HepG2 (cell line): Measurements from ENCODE around the gene KARS1. TPM values are rescaled to one million over a fixed set of nuclear protein-coding genes. Genes with fewer than 3 reads are reported as not detected.

Experiments used
- GPN1 ChIP-seq: sonication (generic); formaldehyde crosslinking; IDR thresholded peaks from 2 replicates; pipeline ENCODE4 v1.5.1; 2020; ENCODE audit warnings: missing genetic modification reagents, borderline replicate concordance
- MXD4 ChIP-seq: IDR thresholded peaks from 2 replicates; pipeline ENCODE4 v1.6.1; 2016; ENCODE audit warnings: mild to moderate bottlenecking, missing biosample characterization, missing genetic modification reagents
- POLR2A ChIP-seq, 2 experiments: IDR thresholded peaks; 2 replicates each; pipeline ENCODE4 v1.6.1; 2011; ENCODE audit warnings: low read depth in 2 of 2, low read length in 2 of 2, mild to moderate bottlenecking in 1 of 2, moderate library complexity in 1 of 2; ENCODE audit not compliant: insufficient read depth in 1 of 2
- RBM39 ChIP-seq: fragments of 200-400 bp; formaldehyde crosslinking; IDR thresholded peaks from one replicate; pipeline ENCODE4 v1.6.1; 2018; ENCODE audit warnings: antibody characterized with exemption, mild to moderate bottlenecking, low read depth, low read length; ENCODE audit not compliant: poor library complexity, severe bottlenecking
- SIN3A ChIP-seq: IDR thresholded peaks from 2 replicates; pipeline ENCODE4 v1.6.1; 2011; ENCODE audit warnings: low read depth, mild to moderate bottlenecking, control low read depth, low read length, borderline replicate concordance
- SMAD3 ChIP-seq: sonication (generic); formaldehyde crosslinking; IDR thresholded peaks from 2 replicates; pipeline ENCODE4 v1.4.0; 2020; ENCODE audit warnings: missing genetic modification reagents
- SOX6 ChIP-seq, 2 experiments: fragments of 450-650 bp in 1 of 2; sonication (generic) in 1 of 2; formaldehyde crosslinking in 1 of 2; IDR thresholded peaks; 2 replicates each; pipeline versions ENCODE4 v1.4.0 to v1.6.1; 2017 to 2020; ENCODE audit warnings: antibody characterized with exemption in 1 of 2, mild to moderate bottlenecking in 1 of 2, missing genetic modification reagents in 1 of 2
- ZKSCAN8 ChIP-seq: IDR thresholded peaks from 2 replicates; pipeline ENCODE4 v1.6.1; 2016; ENCODE audit warnings: borderline replicate concordance, missing genetic modification reagents, missing compliant biosample characterization
- ZNF136 ChIP-seq: sonication (generic); formaldehyde crosslinking; IDR thresholded peaks from 2 replicates; pipeline ENCODE4 v1.8.1; 2022; ENCODE audit warnings: low read depth, mild to moderate bottlenecking, moderate library complexity, missing genetic modification reagents
- ZNF138 ChIP-seq: sonication (generic); formaldehyde crosslinking; IDR thresholded peaks from 2 replicates; pipeline ENCODE4 v1.5.0; 2020; ENCODE audit warnings: mild to moderate bottlenecking, low read depth, missing genetic modification reagents
- ZNF143 ChIP-seq: sonication (generic); formaldehyde crosslinking; IDR thresholded peaks from 2 replicates; pipeline ENCODE4 v1.4.0; 2020; ENCODE audit warnings: missing genetic modification reagents
- ZSCAN31 ChIP-seq: sonication (generic); formaldehyde crosslinking; IDR thresholded peaks from 2 replicates; pipeline ENCODE4 v1.5.0; 2020; ENCODE audit warnings: low read depth, mild to moderate bottlenecking, missing genetic modification reagents
- polyA plus RNA-seq, 8 experiments: library from polyadenylated mRNA; depleted of rRNA in 3 of 8; stranded (reverse) in 7 of 8; unstranded in 1 of 8; fragments of >200 nt; fragmentation: Illumina TruSeq in 4 of 8; extraction: Trizol in 4 of 8; gene quantifications; 2 replicates each; pipeline versions ENCODE4 v1.2.1 to v1.2.3, GENCODE V29; 2011 to 2016; ENCODE audit warnings: low read depth in 4 of 8, missing spikeins in 1 of 8, mixed read lengths in 1 of 8; ENCODE audit not compliant: insufficient read depth in 1 of 8
- total RNA-seq, 5 experiments: library from RNA; depleted of rRNA; stranded (reverse); fragments of >200 nt; fragmentation: Illumina TruSeq; extraction: Trizol; gene quantifications; 2 replicates each; pipeline ENCODE4 v1.2.3, GENCODE V29; 2016; ENCODE audit warnings: low read depth in 1 of 5
- TF ChIP-seq, protein P1 (sequence below), 2 experiments: IDR thresholded peaks; 2 replicates each; pipeline ENCODE4 v1.6.1; 2011 to 2012; ENCODE audit warnings: low read length in 2 of 2, borderline replicate concordance in 1 of 2, low read depth in 1 of 2, mild to moderate bottlenecking in 1 of 2, moderate library complexity in 1 of 2
- TF ChIP-seq, protein P2 (sequence below): sonication (generic); formaldehyde crosslinking; IDR thresholded peaks from 2 replicates; pipeline ENCODE4 v1.4.0; 2020; ENCODE audit warnings: missing genetic modification reagents
- TF ChIP-seq, protein P3 (sequence below): sonication (generic); formaldehyde crosslinking; IDR thresholded peaks from 2 replicates; pipeline ENCODE4 v1.5.1; 2020; ENCODE audit warnings: mild to moderate bottlenecking, missing genetic modification reagents, moderate library complexity
- TF ChIP-seq, protein P4 (sequence below): sonication (generic); formaldehyde crosslinking; IDR thresholded peaks from 2 replicates; pipeline ENCODE4 v1.5.1; 2020; ENCODE audit warnings: missing genetic modification reagents, mild to moderate bottlenecking, borderline replicate concordance
- TF ChIP-seq, protein P5 (sequence below): sonication (generic); formaldehyde crosslinking; IDR thresholded peaks from 2 replicates; pipeline ENCODE4 v1.5.1; 2020; ENCODE audit warnings: mild to moderate bottlenecking, missing genetic modification reagents

Gene KARS1
- total and polyA plus RNA-seq, 2 of the 13 experiments (the other 11 are each of a cell fraction or from before 2014, with no cell fraction given): 141 to 276 TPM

DNA sequence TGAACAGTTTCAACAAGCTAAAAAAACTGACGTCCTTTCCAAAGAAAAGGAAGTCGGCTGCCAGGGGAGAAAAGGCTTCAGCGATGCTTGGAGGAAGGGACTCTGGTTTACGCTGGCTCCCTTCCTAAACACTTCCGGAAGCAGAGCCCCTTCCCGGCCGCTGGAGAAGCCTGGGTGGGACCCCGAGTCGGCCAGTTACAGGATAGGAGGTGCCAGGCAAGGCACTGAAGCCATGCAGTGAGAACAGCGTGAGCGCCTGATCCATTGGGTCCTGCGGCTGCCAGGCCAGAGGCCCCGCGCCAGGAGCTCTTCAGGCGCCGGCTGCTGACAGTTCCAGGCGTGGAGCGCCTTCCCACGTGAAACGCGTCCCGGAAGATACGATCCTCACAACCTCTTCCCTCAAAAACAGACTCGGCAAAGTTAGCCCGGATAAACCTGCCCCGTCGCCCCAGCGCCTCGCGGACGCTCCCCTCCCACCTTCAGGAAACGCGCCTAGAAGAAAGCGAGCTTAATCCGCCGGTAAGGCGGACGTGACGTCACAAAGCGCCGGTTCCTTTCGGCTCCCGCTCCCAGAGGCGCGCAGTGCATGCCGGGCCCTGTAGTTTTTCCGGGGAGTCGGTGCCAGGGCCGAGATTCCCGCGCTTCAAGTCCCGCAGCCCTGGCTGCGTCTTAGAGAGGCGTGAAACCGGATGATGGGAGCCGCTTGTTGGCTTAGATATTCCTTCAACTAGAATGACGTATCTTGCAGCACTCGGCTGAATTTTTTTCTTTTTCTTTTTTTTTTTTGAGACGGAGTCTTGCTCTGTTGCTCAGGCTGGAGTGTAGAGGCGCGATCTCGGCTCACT, 24.5 kb downstream of the KARS1 start, which contains the start of gene ADAT1 (continued):
- TF ChIP-seq, protein P1, sequence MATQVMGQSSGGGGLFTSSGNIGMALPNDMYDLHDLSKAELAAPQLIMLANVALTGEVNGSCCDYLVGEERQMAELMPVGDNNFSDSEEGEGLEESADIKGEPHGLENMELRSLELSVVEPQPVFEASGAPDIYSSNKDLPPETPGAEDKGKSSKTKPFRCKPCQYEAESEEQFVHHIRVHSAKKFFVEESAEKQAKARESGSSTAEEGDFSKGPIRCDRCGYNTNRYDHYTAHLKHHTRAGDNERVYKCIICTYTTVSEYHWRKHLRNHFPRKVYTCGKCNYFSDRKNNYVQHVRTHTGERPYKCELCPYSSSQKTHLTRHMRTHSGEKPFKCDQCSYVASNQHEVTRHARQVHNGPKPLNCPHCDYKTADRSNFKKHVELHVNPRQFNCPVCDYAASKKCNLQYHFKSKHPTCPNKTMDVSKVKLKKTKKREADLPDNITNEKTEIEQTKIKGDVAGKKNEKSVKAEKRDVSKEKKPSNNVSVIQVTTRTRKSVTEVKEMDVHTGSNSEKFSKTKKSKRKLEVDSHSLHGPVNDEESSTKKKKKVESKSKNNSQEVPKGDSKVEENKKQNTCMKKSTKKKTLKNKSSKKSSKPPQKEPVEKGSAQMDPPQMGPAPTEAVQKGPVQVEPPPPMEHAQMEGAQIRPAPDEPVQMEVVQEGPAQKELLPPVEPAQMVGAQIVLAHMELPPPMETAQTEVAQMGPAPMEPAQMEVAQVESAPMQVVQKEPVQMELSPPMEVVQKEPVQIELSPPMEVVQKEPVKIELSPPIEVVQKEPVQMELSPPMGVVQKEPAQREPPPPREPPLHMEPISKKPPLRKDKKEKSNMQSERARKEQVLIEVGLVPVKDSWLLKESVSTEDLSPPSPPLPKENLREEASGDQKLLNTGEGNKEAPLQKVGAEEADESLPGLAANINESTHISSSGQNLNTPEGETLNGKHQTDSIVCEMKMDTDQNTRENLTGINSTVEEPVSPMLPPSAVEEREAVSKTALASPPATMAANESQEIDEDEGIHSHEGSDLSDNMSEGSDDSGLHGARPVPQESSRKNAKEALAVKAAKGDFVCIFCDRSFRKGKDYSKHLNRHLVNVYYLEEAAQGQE (IDR thresholded peaks at IDR 0.05; ENCODE audit: borderline replicate concordance in 1 of 2, low read depth in 1 of 2, low read length in 2 of 2): no peak
- TF ChIP-seq SMAD3 (CRISPR knock-in tag) (peak; percentile 95), ZSCAN31 (CRISPR knock-in tag) (peak; percentile 88), RBM39 (peak; percentile 50), SOX6 (IDR thresholded peaks at IDR 0.05) (no peak), SOX6 (CRISPR knock-in tag; IDR thresholded peaks at IDR 0.05) (peak; percentile 65; the same call in 1 of the 2 replicates), ZNF138 (no peak), ZKSCAN8 (CRISPR knock-in tag) (peak; percentile 49; the same call in 1 of the 2 replicates), ZNF143 (CRISPR knock-in tag) (peak; percentile 98), MXD4 (CRISPR knock-in tag) (peak; percentile 99), POLR2A (IDR thresholded peaks at IDR 0.05; ENCODE audit: insufficient read depth in 1 of 2, low read depth in 2 of 2, low read length in 2 of 2) (peak; percentile 88 to 89), ZNF136 (peak; percentile 67; the same call in 1 of the 2 replicates), GPN1 (0 out of 2 replicates have a peak, but pooled peaks have one; percentile 47), SIN3A (peak; percentile 92)
- TF ChIP-seq, protein P2, sequence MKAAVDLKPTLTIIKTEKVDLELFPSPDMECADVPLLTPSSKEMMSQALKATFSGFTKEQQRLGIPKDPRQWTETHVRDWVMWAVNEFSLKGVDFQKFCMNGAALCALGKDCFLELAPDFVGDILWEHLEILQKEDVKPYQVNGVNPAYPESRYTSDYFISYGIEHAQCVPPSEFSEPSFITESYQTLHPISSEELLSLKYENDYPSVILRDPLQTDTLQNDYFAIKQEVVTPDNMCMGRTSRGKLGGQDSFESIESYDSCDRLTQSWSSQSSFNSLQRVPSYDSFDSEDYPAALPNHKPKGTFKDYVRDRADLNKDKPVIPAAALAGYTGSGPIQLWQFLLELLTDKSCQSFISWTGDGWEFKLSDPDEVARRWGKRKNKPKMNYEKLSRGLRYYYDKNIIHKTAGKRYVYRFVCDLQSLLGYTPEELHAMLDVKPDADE (CRISPR knock-in tag): no peak
- TF ChIP-seq, protein P3, sequence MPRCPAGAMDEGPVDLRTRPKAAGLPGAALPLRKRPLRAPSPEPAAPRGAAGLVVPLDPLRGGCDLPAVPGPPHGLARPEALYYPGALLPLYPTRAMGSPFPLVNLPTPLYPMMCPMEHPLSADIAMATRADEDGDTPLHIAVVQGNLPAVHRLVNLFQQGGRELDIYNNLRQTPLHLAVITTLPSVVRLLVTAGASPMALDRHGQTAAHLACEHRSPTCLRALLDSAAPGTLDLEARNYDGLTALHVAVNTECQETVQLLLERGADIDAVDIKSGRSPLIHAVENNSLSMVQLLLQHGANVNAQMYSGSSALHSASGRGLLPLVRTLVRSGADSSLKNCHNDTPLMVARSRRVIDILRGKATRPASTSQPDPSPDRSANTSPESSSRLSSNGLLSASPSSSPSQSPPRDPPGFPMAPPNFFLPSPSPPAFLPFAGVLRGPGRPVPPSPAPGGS (CRISPR knock-in tag): peak; percentile 77; the same call in 1 of the 2 replicates
- TF ChIP-seq, protein P4, sequence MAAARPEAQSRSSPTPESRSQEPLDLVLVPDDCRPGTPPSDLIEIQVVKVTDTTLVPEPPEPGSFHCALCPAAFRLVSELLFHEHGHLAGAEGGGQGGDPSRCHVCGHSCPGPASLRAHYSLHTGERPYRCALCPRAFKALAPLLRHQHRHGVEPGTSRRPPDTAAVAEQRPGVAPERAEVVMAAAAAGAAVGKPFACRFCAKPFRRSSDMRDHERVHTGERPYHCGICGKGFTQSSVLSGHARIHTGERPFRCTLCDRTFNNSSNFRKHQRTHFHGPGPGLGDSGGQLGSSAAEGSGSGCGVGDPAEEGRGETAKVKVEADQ (CRISPR knock-in tag): 0 out of 2 replicates have a peak, but pooled peaks have one; percentile 63
- TF ChIP-seq, protein P5, sequence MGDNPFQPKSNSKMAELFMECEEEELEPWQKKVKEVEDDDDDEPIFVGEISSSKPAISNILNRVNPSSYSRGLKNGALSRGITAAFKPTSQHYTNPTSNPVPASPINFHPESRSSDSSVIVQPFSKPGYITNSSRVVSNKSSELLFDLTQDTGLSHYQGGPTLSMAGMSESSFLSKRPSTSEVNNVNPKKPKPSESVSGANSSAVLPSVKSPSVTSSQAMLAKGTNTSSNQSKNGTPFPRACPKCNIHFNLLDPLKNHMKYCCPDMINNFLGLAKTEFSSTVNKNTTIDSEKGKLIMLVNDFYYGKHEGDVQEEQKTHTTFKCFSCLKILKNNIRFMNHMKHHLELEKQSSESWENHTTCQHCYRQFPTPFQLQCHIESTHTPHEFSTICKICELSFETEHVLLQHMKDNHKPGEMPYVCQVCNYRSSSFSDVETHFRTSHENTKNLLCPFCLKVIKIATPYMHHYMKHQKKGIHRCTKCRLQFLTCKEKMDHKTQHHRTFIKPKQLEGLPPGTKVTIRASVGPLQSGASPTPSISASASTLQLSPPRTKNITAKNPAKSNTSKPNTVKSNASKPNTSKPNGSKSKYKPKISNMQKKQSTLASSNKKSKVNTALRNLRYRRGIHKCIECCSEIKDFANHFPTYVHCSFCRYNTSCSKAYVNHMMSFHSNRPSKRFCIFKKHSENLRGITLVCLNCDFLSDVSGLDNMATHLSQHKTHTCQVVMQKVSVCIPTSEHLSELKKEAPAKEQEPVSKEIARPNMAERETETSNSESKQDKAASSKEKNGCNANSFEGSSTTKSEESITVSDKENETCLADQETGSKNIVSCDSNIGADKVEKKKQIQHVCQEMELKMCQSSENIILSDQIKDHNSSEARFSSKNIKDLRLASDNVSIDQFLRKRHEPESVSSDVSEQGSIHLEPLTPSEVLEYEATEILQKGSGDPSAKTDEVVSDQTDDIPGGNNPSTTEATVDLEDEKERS (CRISPR knock-in tag): 0 out of 2 replicates have a peak, but pooled peaks have one; percentile 20
